B cell (primary cell): ENCODE data around the gene VSIG10L. TPM values are rescaled to one million over a fixed set of nuclear protein-coding genes. Genes with fewer than 3 reads are reported as not detected.

Experiments used
- ATAC-seq: fragments of 200-7000 bp; cut with Tn5 transposase; one replicate; pipeline ENCODE4 v1.10.0; 2021; ENCODE audit warnings: low read depth, mild to moderate bottlenecking, moderate number of reproducible peaks, moderate library complexity
- CTCF ChIA-PET: fragments of 350-600 bp; sonication (Branson Sonifier 250); formaldehyde crosslinking; loops from one replicate; lab custom pipeline; 2021; ENCODE audit warnings: antibody characterized with exemption, inconsistent platforms; lab: Charles Lee
- POLR2A ChIA-PET: fragments of 350-600 bp; sonication (Branson Sonifier 250); formaldehyde crosslinking; loops from one replicate; lab custom pipeline; 2021; ENCODE audit warnings: antibody characterized with exemption; lab: Charles Lee
- DNase-seq: peaks from one replicate; pipeline ENCODE4 v3.0.0; 2013
- H2AFZ ChIP-seq: 2 replicates; pipeline ENCODE4 v1.6.1; 2012; ENCODE audit warnings: mild to moderate bottlenecking, low read depth, low read length; ENCODE audit not compliant: insufficient read depth, poor library complexity, severe bottlenecking
- H3K27ac ChIP-seq, 2 donors: 1 replicate in 1 of 2; 2 replicates in 1 of 2; pipeline ENCODE4 v1.5.1; 2012 to 2013; ENCODE audit warnings: low read length in 2 of 2, mild to moderate bottlenecking in 2 of 2, moderate library complexity in 1 of 2
- H3K27me3 ChIP-seq, 4 experiments: fragments of 200-600 bp in 1 of 4; sonication (generic) in 1 of 4; replicated peaks in 1 of 4; 1 replicate in 2 of 4; 2 replicates in 2 of 4; pipeline versions ENCODE4 v1.6.1 to v1.7.0; 2013 to 2016; ENCODE audit warnings: low read length in 3 of 4, mild to moderate bottlenecking in 2 of 4, mixed read lengths in 1 of 4, moderate library complexity in 1 of 4; ENCODE audit not compliant: insufficient read depth in 4 of 4, control insufficient read depth in 3 of 4; ENCODE audit errors: control extremely low read depth in 1 of 4
- H3K36me3 ChIP-seq, 2 experiments: replicated peaks in 1 of 2; 1 replicate in 1 of 2; 2 replicates in 1 of 2; pipeline versions ENCODE4 v1.6.1 to v1.7.1; 2013; ENCODE audit warnings: low read length in 1 of 2; ENCODE audit not compliant: insufficient read depth in 2 of 2, control insufficient read depth in 1 of 2; ENCODE audit errors: control extremely low read depth in 1 of 2, extremely low read depth in 1 of 2
- H3K4me1 ChIP-seq, 2 donors: fragments of 200-600 bp in 1 of 2; sonication (generic) in 1 of 2; 1 replicate in 1 of 2; 2 replicates in 1 of 2; pipeline versions ENCODE4 v1.5.1 to v1.6.1; 2013 to 2017; ENCODE audit warnings: low read length in 2 of 2; ENCODE audit not compliant: control insufficient read depth in 2 of 2, insufficient read depth in 2 of 2
- H3K4me2 ChIP-seq: replicated peaks from 2 replicates; pipeline ENCODE3; 2012; ENCODE audit warnings: mild to moderate bottlenecking, low read depth, low read length; ENCODE audit not compliant: poor library complexity, severe bottlenecking
- H3K4me3 ChIP-seq, 5 experiments: fragments of 200-600 bp in 1 of 5; sonication (generic) in 1 of 5; 1 replicate in 3 of 5; 2 replicates in 2 of 5; pipeline versions ENCODE4 v1.5.1 to v1.7.0; 2011 to 2016; ENCODE audit warnings: low read length in 4 of 5, mild to moderate bottlenecking in 4 of 5, low read depth in 2 of 5, control low read depth in 1 of 5, moderate library complexity in 1 of 5; ENCODE audit not compliant: insufficient read depth in 1 of 5; ENCODE audit errors: control extremely low read depth in 1 of 5, extremely low read depth in 1 of 5
- H3K79me2 ChIP-seq: fragments of 200-600 bp; sonication (generic); one replicate; pipeline ENCODE4 v1.6.0; 2016; ENCODE audit warnings: low read length; ENCODE audit not compliant: control insufficient read depth, insufficient read depth
- H3K9ac ChIP-seq: fragments of 200-600 bp; sonication (generic); 2 replicates; pipeline ENCODE4 v1.6.1; 2017; ENCODE audit warnings: mild to moderate bottlenecking, low read length, moderate library complexity
- H3K9me3 ChIP-seq, 3 donors: one replicate each; pipeline versions ENCODE4 v1.6.1 to v1.7.1; 2013; ENCODE audit warnings: low read length in 2 of 3; ENCODE audit not compliant: control insufficient read depth in 2 of 3, insufficient read depth in 1 of 3; ENCODE audit errors: control extremely low read depth in 1 of 3
- H4K20me1 ChIP-seq: 2 replicates; pipeline ENCODE4 v1.6.0; 2012; ENCODE audit warnings: mild to moderate bottlenecking, low read length; ENCODE audit not compliant: insufficient read depth, control insufficient read depth, poor library complexity, severe bottlenecking
- H3K27ac Mint-ChIP-seq: one replicate; pipeline ENCODE4 v1.8.0; 2021; ENCODE audit warnings: mixed read lengths
- H3K27me3 Mint-ChIP-seq: one replicate; pipeline ENCODE4 v1.8.0; 2021; ENCODE audit warnings: mixed read lengths
- H3K4me1 Mint-ChIP-seq: one replicate; pipeline ENCODE4 v1.8.0; 2021; ENCODE audit warnings: mixed read lengths
- H3K4me3 Mint-ChIP-seq: one replicate; pipeline ENCODE4 v1.8.0; 2021; ENCODE audit warnings: mixed read lengths
- H3K9me3 Mint-ChIP-seq: one replicate; pipeline ENCODE4 v1.8.0; 2022; ENCODE audit warnings: mixed read lengths; ENCODE audit not compliant: insufficient read depth
- EZH2 ChIP-seq: IDR thresholded peaks from 2 replicates; pipeline ENCODE4 v1.6.1; 2012; ENCODE audit warnings: borderline replicate concordance, low read depth, mild to moderate bottlenecking, moderate library complexity, low read length; ENCODE audit not compliant: insufficient read depth, poor library complexity, severe bottlenecking
- WGBS: methylation state at CpG from one replicate; pipeline ENCODE4 v1.1.5; 2013; ENCODE audit warnings: missing lambda C conversion rate; ENCODE audit not compliant: insufficient coverage; 5-methylcytosine and 5-hydroxymethylcytosine counted together
- intact Hi-C: fragments of 100-400 bp; cut with micrococcal nuclease; formaldehyde crosslinking; loops from one replicate; pipeline ENCODE4 v1.10.0; 2022
- polyA plus RNA-seq: library from polyadenylated mRNA; depleted of rRNA; stranded (reverse); fragments of >200 nt; gene quantifications from 2 replicates; pipeline ENCODE4 v1.2.3, GENCODE V29; 2012
- total RNA-seq, 2 donors: library from RNA; stranded (reverse); fragments of 120-200 nt in 1 of 2; gene quantifications; 1 replicate in 1 of 2; 2 replicates in 1 of 2; pipeline versions ENCODE4 v1.2.3 to v1.2.4, GENCODE V29; 2013 to 2022
- TF ChIP-seq, protein P1 (sequence below): fragments of 200-600 bp; IDR thresholded peaks from one replicate; pipeline ENCODE4 v1.8.0; 2022; ENCODE audit warnings: antibody characterized with exemption, mild to moderate bottlenecking

Gene VSIG10L
- total and polyA plus RNA-seq, 2 donors (not counting 1 experiment from before 2014, with no cell fraction given) = 1.3 to 1.7 TPM

DNA sequence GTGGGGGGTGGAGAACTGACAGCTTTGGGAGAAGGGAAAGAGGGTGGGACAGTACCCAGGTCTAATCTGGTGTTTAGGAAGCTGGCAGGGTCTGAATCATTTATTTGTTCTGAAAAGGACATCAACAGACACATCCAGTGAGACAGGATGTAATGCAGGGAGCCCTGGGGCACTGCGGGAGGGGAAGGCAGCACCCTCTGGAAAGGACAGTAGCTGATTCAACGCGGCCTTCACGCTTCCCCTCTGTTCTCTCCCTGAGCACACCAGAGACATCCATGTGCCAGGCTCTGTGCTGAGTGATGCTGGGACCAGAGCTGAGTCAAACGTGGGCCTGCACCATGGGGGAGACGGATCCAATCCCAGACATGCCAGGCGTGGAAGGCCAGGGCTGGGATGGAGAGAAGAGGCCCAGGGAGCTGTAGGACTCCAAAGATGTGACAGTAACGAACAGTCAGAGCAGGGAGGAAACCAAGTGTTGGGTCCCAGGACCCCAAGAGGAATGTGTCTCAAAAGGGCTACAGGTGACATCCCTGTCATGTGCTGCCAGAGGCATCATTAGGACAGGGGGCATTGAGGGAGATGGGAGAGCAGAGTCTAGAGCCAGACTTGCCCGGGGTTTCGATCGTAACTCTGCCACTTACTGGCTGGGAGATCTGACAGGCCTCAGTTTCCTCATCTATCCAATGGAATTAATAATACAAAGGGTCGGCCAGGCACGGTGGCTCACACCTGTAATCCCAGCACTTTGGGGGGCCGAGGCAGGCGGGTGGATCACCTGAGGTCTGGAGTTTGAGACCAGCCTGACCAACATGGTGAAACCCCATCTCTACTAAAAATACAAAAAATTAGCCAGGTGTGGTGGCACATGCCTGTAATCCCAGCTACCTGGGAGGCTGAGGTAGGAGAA is 22.5 kb upstream of the VSIG10L start:
- Mint-ChIP-seq H3K9me3 (no peaks in the 10 kb centered on the region), H3K4me1 (peaks cover 37% of the 10 kb centered on the region), H3K27ac (peak overlapping the region; percentile 71), H3K4me3 (peak overlapping the region; percentile 59), H3K27me3 (no peaks in the 10 kb centered on the region)
- Histone ChIP-seq H3K9ac (no peak overlapping the region), H3K79me2 (peaks cover 11% of the 10 kb centered on the region), H3K27ac (no peak overlapping the region), H3K27me3 (no peaks in the 10 kb centered on the region), H3K4me3 (no peak overlapping the region), H4K20me1 (no peaks in the 10 kb centered on the region), H2AFZ (no peak overlapping the region), H3K36me3 (no peaks in the 10 kb centered on the region), H3K4me1 (peaks cover 5 to 31% of the 10 kb centered on the region in 2 donors), H3K4me2 (no peak overlapping the region), H3K9me3 (no peaks in the 10 kb centered on the region)
- POLR2A ChIA-PET = no interaction called here
- intact Hi-C loops = no loop called here
- no peak for DNase-seq
- ATAC-seq = no peak
- CTCF ChIA-PET = interaction anchor here (0.6 to 1.3 kb wide), 3 partner anchors 23 to 43 kb away, joined by 3 to 4 read pairs (median 4); no protein-coding TSS in a partner anchor
- 96% methylated on average over 8 of the region's 15 CpGs for WGBS
- TF ChIP-seq, protein P1, sequence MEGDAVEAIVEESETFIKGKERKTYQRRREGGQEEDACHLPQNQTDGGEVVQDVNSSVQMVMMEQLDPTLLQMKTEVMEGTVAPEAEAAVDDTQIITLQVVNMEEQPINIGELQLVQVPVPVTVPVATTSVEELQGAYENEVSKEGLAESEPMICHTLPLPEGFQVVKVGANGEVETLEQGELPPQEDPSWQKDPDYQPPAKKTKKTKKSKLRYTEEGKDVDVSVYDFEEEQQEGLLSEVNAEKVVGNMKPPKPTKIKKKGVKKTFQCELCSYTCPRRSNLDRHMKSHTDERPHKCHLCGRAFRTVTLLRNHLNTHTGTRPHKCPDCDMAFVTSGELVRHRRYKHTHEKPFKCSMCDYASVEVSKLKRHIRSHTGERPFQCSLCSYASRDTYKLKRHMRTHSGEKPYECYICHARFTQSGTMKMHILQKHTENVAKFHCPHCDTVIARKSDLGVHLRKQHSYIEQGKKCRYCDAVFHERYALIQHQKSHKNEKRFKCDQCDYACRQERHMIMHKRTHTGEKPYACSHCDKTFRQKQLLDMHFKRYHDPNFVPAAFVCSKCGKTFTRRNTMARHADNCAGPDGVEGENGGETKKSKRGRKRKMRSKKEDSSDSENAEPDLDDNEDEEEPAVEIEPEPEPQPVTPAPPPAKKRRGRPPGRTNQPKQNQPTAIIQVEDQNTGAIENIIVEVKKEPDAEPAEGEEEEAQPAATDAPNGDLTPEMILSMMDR = no peak
- no peak for TF ChIP-seq EZH2

DNA sequence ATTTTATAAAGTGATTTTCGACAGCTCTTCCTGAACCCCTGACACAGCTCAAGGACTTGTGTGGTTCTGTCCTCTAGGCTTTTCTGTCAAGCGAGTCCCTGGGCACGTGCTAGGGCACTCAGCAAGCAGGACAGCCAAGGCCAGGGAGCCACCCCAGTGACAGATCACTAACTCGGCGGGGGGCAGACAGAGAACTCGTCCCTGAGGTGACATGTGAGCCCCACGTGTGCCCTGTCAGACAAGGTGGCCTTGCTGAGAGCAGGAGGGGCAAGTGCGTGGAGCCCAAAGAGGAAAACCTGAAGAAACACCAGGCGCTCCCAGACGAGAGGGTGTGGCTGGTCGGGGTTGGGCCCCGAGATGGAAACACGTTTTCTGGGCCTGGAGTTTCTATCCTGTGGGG is 19.3 kb upstream of the VSIG10L start:
- Mint-ChIP-seq H3K4me1 (peaks cover 29% of the 10 kb centered on the region), H3K4me3 (no peak overlapping the region), H3K9me3 (no peaks in the 10 kb centered on the region), H3K27me3 (no peaks in the 10 kb centered on the region), H3K27ac (no peak overlapping the region)
- 93% methylated on average over 12 of the region's 13 CpGs for WGBS
- ChIA-PET POLR2A (no interaction called here), CTCF (no interaction called here)
- H3K36me3 ChIP-seq = no peaks in the 10 kb centered on the region
- H3K4me1 ChIP-seq = peaks cover 5 to 14% of the 10 kb centered on the region in 2 donors
- no peak overlapping the region for H3K4me2 ChIP-seq
- H2AFZ ChIP-seq = no peak overlapping the region
- no peaks in the 10 kb centered on the region for H4K20me1 ChIP-seq
- TF ChIP-seq, protein P1 = no peak
- TF ChIP-seq EZH2 = no peak
- intact Hi-C loops = no loop called here
- no peaks in the 10 kb centered on the region for H3K9me3 ChIP-seq
- no peak for ATAC-seq
- H3K79me2 ChIP-seq = peaks cover 15% of the 10 kb centered on the region
- no peak overlapping the region for H3K27ac ChIP-seq
- no peak overlapping the region for H3K4me3 ChIP-seq
- no peaks in the 10 kb centered on the region for H3K27me3 ChIP-seq
- no peak for DNase-seq
- H3K9ac ChIP-seq = no peak overlapping the region
